Fibroblast of skin of right biceps (primary cell): ENCODE data around the gene ZNF532.
"Not testable (repeated sequence)": the region's sequence is repeated elsewhere in the genome, so short reads cannot be mapped to it uniquely, and the experiment has no call there.

Experiments used
- DNase-seq: peaks from one replicate; pipeline ENCODE4 v3.0.0-alpha.2; 2013

ZNF532 gene

DNA sequence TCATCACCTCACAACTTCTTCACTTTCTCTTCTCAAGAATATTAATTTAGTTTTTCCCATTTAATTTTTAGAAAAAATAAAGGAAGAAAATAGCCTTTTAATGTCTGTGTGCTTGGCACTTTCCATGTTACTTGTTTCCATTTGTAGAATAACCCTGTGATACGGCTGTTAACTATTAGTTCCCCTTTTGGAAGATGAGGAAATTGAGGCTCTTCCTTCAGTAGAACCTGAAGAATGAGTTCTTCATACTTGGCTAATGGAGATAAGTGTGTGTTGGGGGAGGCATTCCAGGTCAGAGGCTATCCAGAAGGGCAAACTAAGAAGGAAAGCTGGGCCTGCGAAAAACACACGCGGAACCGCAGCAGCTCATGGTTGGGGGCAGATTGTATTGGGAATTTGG is 38.3 kb downstream of the ZNF532 start:
- DNase-seq: no peak

DNA sequence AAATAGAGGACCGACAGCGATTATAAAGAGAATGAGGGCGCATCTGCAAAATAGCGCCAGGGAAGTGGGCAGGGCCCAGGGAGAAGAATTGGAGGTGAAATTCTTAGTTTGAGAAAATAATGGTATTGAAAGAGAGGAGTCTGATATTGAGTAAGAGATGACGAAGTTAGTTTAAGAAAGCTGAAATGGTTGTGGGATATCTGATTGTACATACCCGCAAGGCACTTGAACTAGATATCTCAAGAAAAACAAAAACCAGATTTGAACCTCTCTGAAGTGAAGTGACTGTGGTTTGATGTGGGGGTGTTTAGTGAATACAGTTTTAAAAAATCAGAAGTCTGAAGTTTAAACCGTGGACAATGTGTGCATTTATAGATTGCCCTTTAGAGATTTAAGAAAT is 38.9 kb downstream of the ZNF532 start:
- no peak for DNase-seq

DNA sequence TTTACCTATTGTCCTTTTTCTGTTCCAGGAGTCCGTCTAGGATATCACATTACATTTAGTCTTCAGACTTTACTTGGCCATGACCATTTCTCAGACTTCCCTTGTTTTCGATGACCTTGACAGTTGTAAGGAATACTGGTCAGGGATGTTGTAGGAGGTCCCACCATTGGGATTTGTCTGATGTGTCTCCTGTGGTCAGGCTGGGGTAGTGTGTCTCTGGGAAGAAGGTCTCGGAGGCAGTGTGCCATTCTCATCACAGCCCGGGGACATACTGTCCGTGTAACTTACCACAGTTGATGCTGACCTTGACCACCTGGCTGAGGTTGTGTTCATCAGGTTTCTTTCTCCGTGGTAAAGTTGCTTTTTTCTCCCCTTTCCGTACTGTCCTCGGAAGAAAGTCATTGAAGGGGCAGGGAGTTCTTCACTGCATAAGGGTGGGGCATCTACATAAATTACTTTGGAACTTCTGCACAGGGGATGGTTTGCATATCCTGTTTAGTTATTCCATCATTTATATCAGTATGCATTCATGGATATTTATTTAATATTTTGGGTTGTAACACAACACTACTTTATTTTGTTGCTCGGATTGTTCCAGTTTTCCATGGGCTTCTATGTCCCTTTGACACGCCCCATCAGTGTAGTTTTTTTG is 41.2 kb downstream of the ZNF532 start:
- no peak for DNase-seq

DNA sequence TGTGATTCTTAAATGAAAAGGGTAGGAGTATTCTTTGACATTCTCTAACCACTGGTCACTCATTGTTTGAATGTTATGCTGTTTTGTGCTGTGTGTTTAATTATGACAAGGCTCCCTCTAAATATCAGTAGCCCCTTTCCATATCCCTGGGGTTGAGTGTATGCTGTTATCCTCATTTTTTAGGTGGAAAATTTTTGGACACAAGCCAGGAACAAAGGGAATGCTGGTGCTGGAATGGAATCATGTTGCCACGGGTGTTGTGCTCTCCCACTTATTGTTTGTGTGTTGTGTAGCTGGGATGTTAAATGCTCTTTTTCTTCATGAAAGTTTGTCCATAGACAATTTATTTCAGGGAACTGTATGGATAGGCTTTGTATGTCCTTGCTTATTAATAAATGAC is 43.3 kb downstream of the ZNF532 start:
- DNase-seq: no peak

- no peak for DNase-seq
These were observed 44.8 kb downstream of the ZNF532 start for GRCh38 chr18:58909521-58909920.

DNA sequence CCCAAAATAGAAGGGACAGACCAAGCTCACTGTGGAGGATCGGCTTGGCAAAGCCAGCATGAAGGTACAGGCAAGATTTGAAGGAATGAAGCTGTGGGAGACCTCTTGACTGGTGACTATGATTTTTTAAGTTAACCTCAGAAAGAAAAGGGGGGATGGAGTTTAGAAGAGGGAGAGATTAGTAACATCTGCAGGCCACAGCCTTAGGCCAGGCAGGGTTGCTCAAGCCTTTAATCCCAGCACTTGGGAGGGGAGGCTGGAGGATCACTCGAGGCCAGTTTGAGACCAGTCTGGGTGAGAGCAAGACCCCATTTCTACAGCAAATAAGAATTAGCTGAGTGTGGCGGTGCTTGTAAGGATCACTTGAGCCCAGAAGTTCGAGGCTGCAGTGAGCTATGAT is 46.6 kb downstream of the ZNF532 start:
- no peak for DNase-seq

GRCh38 chr18:58911766-58912165 is 47.1 kb downstream of the ZNF532 start:
- DNase-seq: no peak

DNA sequence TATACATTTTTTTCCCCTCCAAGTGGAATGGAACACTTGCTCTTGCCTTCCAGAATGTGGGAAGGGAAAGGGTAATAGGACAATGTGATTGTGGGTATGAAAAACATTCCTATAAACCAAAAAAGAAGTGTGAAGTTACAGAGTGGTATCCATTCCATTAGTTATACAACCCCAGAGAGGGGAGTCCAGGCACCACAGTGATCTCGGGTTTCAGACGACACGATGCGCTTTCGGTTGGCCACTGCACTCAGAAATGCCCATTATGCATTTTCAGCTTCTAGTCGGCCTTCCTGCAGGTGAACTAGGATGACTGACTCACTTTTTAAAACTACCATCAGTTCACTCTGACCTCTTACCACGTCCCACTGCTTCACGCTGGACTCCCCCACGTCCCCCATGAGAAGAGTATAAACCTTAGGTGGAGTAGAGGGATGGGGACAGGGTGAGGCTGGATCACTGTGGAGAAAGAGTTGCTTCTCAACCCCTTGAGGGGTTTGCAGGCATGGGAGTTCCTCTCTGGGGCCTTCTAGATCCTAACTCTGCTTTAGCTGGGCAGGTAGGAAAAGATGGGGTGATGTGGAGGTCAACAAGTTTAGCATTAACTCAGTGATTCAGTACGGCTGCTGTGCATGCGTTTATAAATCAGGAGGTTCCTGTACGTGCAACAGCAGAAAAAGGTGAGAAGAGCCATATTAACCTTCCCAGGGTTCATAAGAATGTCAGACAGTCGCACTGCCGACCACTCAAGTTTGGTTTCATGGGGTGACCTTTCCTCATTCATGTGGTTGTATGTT is 50.5 kb downstream of the ZNF532 start:
- no peak for DNase-seq

DNA sequence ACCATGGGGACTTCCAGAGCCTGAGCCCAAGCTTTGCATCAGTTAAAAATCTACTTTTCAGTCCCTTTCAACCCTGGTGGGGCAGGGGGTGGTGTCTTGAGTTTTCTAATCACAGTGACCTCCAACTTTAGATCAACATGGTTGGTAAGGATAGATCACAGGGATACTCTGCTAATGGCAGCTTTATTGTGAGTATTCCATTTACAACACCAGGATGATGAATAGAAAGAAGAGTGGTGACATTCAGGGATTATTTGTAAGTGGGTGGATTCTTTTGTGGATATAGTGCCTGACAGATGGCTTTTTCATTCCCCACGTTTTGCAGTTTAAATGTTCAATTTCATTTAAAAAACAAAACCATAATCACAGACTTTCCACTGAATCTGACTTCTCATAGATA is 51.3 kb downstream of the ZNF532 start:
- no peak for DNase-seq

- DNase-seq: not testable (repeated sequence)
These were observed 55.3 kb downstream of the ZNF532 start for GRCh38 chr18:58919934-58920333.

DNA sequence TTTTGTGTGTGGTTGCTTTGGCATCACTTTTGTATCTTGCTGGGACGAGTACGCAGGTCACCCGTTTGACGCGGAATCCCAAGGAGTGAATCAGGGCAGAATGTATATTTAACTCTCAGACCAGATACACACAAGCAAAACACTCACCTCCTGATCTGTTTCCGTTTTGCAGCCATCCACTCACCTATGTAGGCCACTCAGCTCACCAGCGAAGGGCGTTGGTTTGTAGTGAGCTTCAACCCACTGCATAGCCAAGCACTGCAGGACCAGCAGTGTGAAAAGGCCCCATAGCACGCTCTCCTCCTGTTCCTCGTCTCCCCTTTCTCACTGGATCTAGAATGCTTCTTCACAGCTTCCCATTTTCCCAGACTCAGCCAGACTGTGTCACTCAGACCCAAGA is 58.3 kb downstream of the ZNF532 start:
- no peak for DNase-seq

DNA sequence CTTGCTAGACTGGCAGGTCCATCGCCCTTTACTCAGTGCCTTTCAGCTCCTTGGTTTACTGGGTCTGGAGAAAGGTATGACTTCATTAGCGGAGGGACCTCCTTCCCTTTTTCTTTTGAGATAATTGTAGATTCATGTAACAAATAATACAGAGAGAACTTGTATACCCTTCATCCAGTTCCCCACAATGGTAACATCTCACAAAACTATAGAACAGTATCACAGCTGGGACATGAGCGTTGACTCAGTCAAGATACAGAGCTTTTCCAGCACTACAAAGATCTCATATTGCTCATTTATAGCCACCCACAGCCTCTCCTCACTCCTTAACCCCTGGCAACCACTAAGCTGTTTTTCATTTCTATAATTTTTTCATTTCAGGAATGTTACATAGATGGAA is 59.8 kb downstream of the ZNF532 start:
- DNase-seq: no peak

GRCh38 chr18:58927659-58928058 is 63.0 kb downstream of the ZNF532 start:
- no peak for DNase-seq

- DNase-seq: no peak
These were observed 63.7 kb downstream of the ZNF532 start for GRCh38 chr18:58928386-58928785.

DNA sequence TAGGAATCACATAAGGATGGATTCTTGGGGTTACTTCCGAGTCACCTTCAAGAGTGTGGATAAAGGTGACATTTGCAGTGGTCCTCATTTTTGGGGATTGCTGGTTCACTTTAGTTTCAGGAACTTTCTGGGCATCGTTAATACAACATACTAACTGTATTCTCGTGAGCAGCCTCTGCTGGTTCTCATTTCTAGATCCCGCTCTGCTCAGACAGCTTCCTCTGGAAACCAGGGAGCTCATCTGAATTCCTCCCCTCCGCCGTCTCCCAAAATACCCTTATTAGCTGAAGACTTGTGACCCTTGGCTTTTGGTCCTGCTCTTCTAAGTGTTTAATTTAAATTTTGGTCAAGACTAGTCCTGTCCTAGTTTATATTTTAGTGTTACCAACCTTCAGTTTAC is 64.5 kb downstream of the ZNF532 start:
- no peak for DNase-seq

DNA sequence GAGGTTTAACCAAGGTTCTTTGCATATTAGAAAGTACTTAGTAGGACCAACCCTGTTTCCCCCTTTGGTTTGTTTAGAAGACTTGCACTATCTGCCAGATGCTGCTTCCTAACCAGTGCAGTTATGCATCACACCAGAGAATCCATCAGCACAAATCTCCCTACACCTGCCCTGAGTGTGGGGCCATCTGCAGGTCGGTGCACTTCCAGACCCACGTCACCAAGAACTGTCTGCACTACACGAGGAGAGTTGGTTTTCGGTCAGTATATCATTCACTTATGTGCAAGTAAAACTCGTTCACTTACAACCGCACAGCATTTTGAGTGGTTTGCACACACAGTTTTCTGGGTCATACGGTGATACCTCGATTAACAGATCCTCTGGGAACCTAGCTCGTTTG is 69.7 kb downstream of the ZNF532 start:
- DNase-seq: no peak

GRCh38 chr18:58934933-58935577 is 70.4 kb downstream of the ZNF532 start:
- DNase-seq: no peak

GRCh38 chr18:58937071-58937886 is 72.6 kb downstream of the ZNF532 start:
- DNase-seq: peak; percentile 61

DNA sequence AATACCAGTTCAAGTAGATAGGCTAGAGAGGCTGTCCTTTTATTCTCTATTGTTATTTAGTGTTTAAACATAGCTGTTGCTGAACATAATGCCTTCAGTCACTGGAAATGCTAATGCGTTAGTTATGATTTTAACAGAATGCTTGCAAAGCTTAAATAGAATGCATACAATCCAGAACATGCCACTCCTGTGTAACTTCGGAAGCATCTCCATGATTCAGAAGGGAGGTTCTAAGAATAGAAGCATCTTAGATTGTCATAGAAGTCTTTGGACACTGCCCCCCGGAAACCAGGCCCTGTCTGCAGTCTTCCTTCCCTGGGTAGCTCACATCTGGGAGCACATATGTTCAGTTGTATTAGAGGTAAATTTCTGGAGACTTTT is 73.2 kb downstream of the ZNF532 start:
- peak; percentile 26 for DNase-seq

DNA sequence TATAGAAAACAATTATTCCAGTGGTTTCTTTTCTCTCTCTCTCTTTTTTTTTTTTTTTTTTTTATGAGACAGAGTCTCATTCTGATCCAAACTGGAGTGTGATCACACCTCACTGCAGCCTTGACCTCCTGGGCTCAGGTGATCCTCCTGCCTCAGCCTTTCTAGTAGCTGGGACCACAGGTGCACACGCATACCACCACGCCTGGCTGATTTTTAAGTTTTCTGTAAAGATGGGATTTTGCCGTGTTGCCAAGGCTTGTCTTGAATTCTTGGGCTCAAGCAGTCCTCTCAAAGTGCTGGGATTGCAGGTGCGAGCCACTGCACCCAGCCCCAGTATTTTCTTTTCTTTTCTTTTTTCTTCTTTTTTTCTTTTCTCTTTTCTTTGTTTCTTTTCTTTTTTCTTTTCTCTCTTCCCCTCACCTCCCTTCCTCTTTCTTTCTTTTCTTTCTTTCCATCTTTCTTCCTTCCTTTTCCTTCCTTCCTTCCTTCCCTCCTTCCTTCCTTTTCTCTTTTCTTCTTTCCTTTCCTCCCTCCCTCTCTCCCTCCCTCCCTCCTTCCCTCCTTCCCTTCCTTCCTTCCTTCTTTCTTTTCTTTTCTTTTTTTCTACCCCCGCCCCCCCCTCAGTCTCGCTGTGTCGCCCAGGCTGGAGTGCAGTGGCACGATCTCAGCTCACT is 76.9 kb downstream of the ZNF532 start:
- DNase-seq: no peak

- no peak for DNase-seq
These were observed 79.2 kb downstream of the ZNF532 start for GRCh38 chr18:58943896-58944295.

- no peak for DNase-seq
These were observed 82.6 kb downstream of the ZNF532 start for GRCh38 chr18:58947136-58947732.
